Measurements from ENCODE around the gene TGIF1. TPM values are rescaled to one million over a fixed set of nuclear protein-coding genes. Genes with fewer than 3 reads are reported as not detected.
A peak's percentile ranks its signal among the peaks of the same experiment; 100 is the strongest.
"Not testable (repeated sequence)": the region's sequence is repeated elsewhere in the genome, so short reads cannot be mapped to it uniquely, and the experiment has no call there.

TGIF1 gene
- total RNA-seq (2014; rRNA removed; shearing (Covaris generic)) = 86.9 and 88.8 TPM in 2 replicates

GRCh38 chr18:3450012-3450798 is at the start of gene TGIF1:
Gene TGIF1 (plus strand): TSS chr18:3450172. CDS start chr18:3450490, 318 bp downstream.
- Histone ChIP-seq H3K36me3 (peaks cover 34% of the 10 kb centered on the region), H3K4me1 (peaks cover 23% of the 10 kb centered on the region)
- DNase-seq = peak; percentile 77 to 78

GRCh38 chr18:3400567-3401296 is 49.2 kb upstream of the TGIF1 start:
- Histone ChIP-seq H3K4me1 (peaks cover 16% of the 10 kb centered on the region), H3K36me3 (no peaks in the 10 kb centered on the region), H3K27me3 (no peaks in the 10 kb centered on the region), H3K4me3 (no peak overlapping the region), H3K27ac (no peak overlapping the region), H3K9me3 (replicated peaks) (0 out of 2 replicates have a peak, but pooled peaks cover 2% of the 10 kb centered on the region)
- DNase-seq = no peak

More at GRCh38 chr18:3450012-3450798, at the start of gene TGIF1:
- Histone ChIP-seq H3K9me3 (replicated peaks) (no peaks in the 10 kb centered on the region), H3K27ac (peak within 1 kb of the TSS; percentile 95), H3K27me3 (no peaks in the 10 kb centered on the region), H3K4me3 (peak within 1 kb of the TSS; percentile 76)

GRCh38 chr18:3401669-3402620 is 48.0 kb upstream of the TGIF1 start:
- Histone ChIP-seq H3K36me3 (no peaks in the 10 kb centered on the region), H3K9me3 (replicated peaks) (0 out of 2 replicates have a peak, but pooled peaks cover 2% of the 10 kb centered on the region), H3K4me1 (peaks cover 16% of the 10 kb centered on the region), H3K27me3 (no peaks in the 10 kb centered on the region), H3K4me3 (no peak overlapping the region), H3K27ac (peak overlapping the region; percentile 72)
- no peak for DNase-seq

- no peaks in the 10 kb centered on the region for H3K27me3 ChIP-seq
- H3K27ac ChIP-seq = peak overlapping the region; percentile 72
- H3K4me1 ChIP-seq = peaks cover 16% of the 10 kb centered on the region
- H3K36me3 ChIP-seq = no peaks in the 10 kb centered on the region
- DNase-seq = peak; percentile 70 to 88
- H3K4me3 ChIP-seq = no peak overlapping the region
- H3K9me3 ChIP-seq (replicated peaks) = 0 out of 2 replicates have a peak, but pooled peaks cover 2% of the 10 kb centered on the region
Observed at GRCh38 chr18:3402982-3403451, 47.0 kb upstream of the TGIF1 start.

- H3K4me3 ChIP-seq = no peak overlapping the region
- H3K4me1 ChIP-seq = peaks cover 27% of the 10 kb centered on the region
- H3K9me3 ChIP-seq (replicated peaks) = 0 out of 2 replicates have a peak, but pooled peaks cover 2% of the 10 kb centered on the region
- H3K36me3 ChIP-seq = no peaks in the 10 kb centered on the region
- no peak overlapping the region for H3K27ac ChIP-seq
- DNase-seq = no peak
- no peaks in the 10 kb centered on the region for H3K27me3 ChIP-seq
Observed at GRCh38 chr18:3405713-3406112, 44.3 kb upstream of the TGIF1 start.

GRCh38 chr18:3408107-3408506 is 41.9 kb upstream of the TGIF1 start:
- 0 out of 2 replicates have a peak, but pooled peaks cover 2% of the 10 kb centered on the region for H3K9me3 ChIP-seq (replicated peaks)
- H3K27ac ChIP-seq = no peak overlapping the region
- no peak overlapping the region for H3K4me3 ChIP-seq
- H3K36me3 ChIP-seq = no peaks in the 10 kb centered on the region
- H3K4me1 ChIP-seq = peaks cover 14% of the 10 kb centered on the region
- no peak for DNase-seq
- no peaks in the 10 kb centered on the region for H3K27me3 ChIP-seq

- Histone ChIP-seq H3K4me1 (peaks cover 12% of the 10 kb centered on the region), H3K36me3 (no peaks in the 10 kb centered on the region), H3K9me3 (replicated peaks) (0 out of 2 replicates have a peak, but pooled peaks cover 2% of the 10 kb centered on the region), H3K27me3 (no peaks in the 10 kb centered on the region), H3K4me3 (no peak overlapping the region), H3K27ac (peak overlapping the region; percentile 62)
- DNase-seq = peak; percentile 47 to 70
Observed at GRCh38 chr18:3409811-3410210, 40.2 kb upstream of the TGIF1 start.

GRCh38 chr18:3410273-3410672 is 39.7 kb upstream of the TGIF1 start:
- H3K27ac ChIP-seq = peak overlapping the region; percentile 62
- no peak overlapping the region for H3K4me3 ChIP-seq
- no peak for DNase-seq
- no peaks in the 10 kb centered on the region for H3K36me3 ChIP-seq
- H3K27me3 ChIP-seq = no peaks in the 10 kb centered on the region
- no peaks in the 10 kb centered on the region for H3K9me3 ChIP-seq (replicated peaks)
- H3K4me1 ChIP-seq = peaks cover 12% of the 10 kb centered on the region

GRCh38 chr18:3410876-3411275 is 39.1 kb upstream of the TGIF1 start:
- not testable (repeated sequence) for DNase-seq; H3K36me3 ChIP-seq; H3K27me3 ChIP-seq; H3K27ac ChIP-seq; H3K4me3 ChIP-seq; H3K9me3 ChIP-seq (replicated peaks)
- peaks cover 12% of the 10 kb centered on the region for H3K4me1 ChIP-seq

GRCh38 chr18:3411327-3411726 is 38.6 kb upstream of the TGIF1 start:
- H3K9me3 ChIP-seq (replicated peaks) = no peaks in the 10 kb centered on the region
- no peak overlapping the region for H3K4me3 ChIP-seq
- peaks cover 12% of the 10 kb centered on the region for H3K4me1 ChIP-seq
- no peaks in the 10 kb centered on the region for H3K36me3 ChIP-seq
- H3K27me3 ChIP-seq = no peaks in the 10 kb centered on the region
- no peak overlapping the region for H3K27ac ChIP-seq
- DNase-seq = no peak

GRCh38 chr18:3411854-3412268 is 38.1 kb upstream of the TGIF1 start:
- no peaks in the 10 kb centered on the region for H3K27me3 ChIP-seq
- H3K27ac ChIP-seq = no peak overlapping the region
- peaks cover 12% of the 10 kb centered on the region for H3K4me1 ChIP-seq
- no peak overlapping the region for H3K4me3 ChIP-seq
- no peaks in the 10 kb centered on the region for H3K9me3 ChIP-seq (replicated peaks)
- DNase-seq = no peak
- no peaks in the 10 kb centered on the region for H3K36me3 ChIP-seq

- H3K27me3 ChIP-seq; H3K27ac ChIP-seq; H3K4me3 ChIP-seq; H3K36me3 ChIP-seq; DNase-seq; H3K9me3 ChIP-seq (replicated peaks): not testable (repeated sequence)
- H3K4me1 ChIP-seq = peaks cover 12% of the 10 kb centered on the region
Observed at GRCh38 chr18:3412528-3412927, 37.4 kb upstream of the TGIF1 start.

- Histone ChIP-seq H3K4me3 (no peak overlapping the region), H3K27me3 (no peaks in the 10 kb centered on the region), H3K4me1 (peaks cover 3% of the 10 kb centered on the region), H3K36me3 (no peaks in the 10 kb centered on the region), H3K9me3 (replicated peaks) (no peaks in the 10 kb centered on the region), H3K27ac (no peak overlapping the region)
- no peak for DNase-seq
Observed at GRCh38 chr18:3415110-3415509, 34.9 kb upstream of the TGIF1 start.

GRCh38 chr18:3418083-3418482 is 31.9 kb upstream of the TGIF1 start:
- Histone ChIP-seq H3K27ac (no peak overlapping the region), H3K4me1 (no peaks in the 10 kb centered on the region), H3K9me3 (replicated peaks) (peaks cover 4% of the 10 kb centered on the region; the same call in 1 of the 2 replicates), H3K36me3 (no peaks in the 10 kb centered on the region), H3K27me3 (no peaks in the 10 kb centered on the region), H3K4me3 (no peak overlapping the region)
- DNase-seq = no peak

All from SJCRH30 (cell line).